Measurements from ENCODE around the gene SFMBT2. TPM values are rescaled to one million over a fixed set of nuclear protein-coding genes. Genes with fewer than 3 reads are reported as not detected.

The SFMBT2 gene
- polyA plus RNA-seq, 2 of the 4 experiments (the other 2 are of a cell fraction), result 9.6 to 10.2 TPM

GRCh38 chr10:7305053-7305452, 105.8 kb downstream of the SFMBT2 start (continued):
- no peak for TF ChIP-seq ZFP36 (IDR thresholded peaks at IDR 0.05; ENCODE audit: borderline replicate concordance, partially characterized antibody)
- TF ChIP-seq MYC (IDR thresholded peaks at IDR 0.05; ENCODE audit: borderline replicate concordance, low read length), result no peak
- no peak for TF ChIP-seq MAFK (IDR thresholded peaks at IDR 0.05; ENCODE audit: partially characterized antibody)
- no peak for TF ChIP-seq TP53 (CRISPR knock-in tag; IDR thresholded peaks at IDR 0.05)
- TF ChIP-seq E2F6 (IDR thresholded peaks at IDR 0.05; ENCODE audit: borderline replicate concordance, low read depth), result no peak
- no peak for TF ChIP-seq ESRRA (IDR thresholded peaks at IDR 0.05; ENCODE audit: borderline replicate concordance, low read length)
- TF ChIP-seq RAD21 (conservative IDR thresholded peaks at IDR 0.05 in 1 of 2, IDR thresholded peaks at IDR 0.05 in 1 of 2), result no peak

GRCh38 chr10:7304110-7304509, 106.7 kb downstream of the SFMBT2 start:
- TF ChIP-seq CBX2 (IDR thresholded peaks at IDR 0.05; ENCODE audit: borderline replicate concordance, low read depth) (no peak), ZNF302 (CRISPR knock-in tag; IDR thresholded peaks at IDR 0.05) (no peak), JUNB (IDR thresholded peaks at IDR 0.05) (no peak), RFX5 (IDR thresholded peaks at IDR 0.05) (no peak), TP53 (CRISPR knock-in tag; IDR thresholded peaks at IDR 0.05) (no peak), POLR2AphosphoS2 (conservative IDR thresholded peaks at IDR 0.05; ENCODE audit: low read length) (no peak), EHMT2 (IDR thresholded peaks at IDR 0.05; ENCODE audit: low read depth) (no peak), ELK1 (IDR thresholded peaks at IDR 0.05; ENCODE audit: low read depth, low read length) (no peak), MAFK (IDR thresholded peaks at IDR 0.05; ENCODE audit: partially characterized antibody) (no peak), CHD2 (IDR thresholded peaks at IDR 0.05; ENCODE audit: low read length, partially characterized antibody) (no peak), SREBF2 (IDR thresholded peaks at IDR 0.05) (no peak)
- TF ChIP-seq, protein P1, sequence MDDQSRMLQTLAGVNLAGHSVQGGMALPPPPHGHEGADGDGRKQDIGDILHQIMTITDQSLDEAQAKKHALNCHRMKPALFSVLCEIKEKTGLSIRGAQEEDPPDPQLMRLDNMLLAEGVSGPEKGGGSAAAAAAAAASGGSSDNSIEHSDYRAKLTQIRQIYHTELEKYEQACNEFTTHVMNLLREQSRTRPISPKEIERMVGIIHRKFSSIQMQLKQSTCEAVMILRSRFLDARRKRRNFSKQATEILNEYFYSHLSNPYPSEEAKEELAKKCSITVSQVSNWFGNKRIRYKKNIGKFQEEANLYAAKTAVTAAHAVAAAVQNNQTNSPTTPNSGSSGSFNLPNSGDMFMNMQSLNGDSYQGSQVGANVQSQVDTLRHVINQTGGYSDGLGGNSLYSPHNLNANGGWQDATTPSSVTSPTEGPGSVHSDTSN (IDR thresholded peaks at IDR 0.05), result no peak
- TF ChIP-seq, protein P2, sequence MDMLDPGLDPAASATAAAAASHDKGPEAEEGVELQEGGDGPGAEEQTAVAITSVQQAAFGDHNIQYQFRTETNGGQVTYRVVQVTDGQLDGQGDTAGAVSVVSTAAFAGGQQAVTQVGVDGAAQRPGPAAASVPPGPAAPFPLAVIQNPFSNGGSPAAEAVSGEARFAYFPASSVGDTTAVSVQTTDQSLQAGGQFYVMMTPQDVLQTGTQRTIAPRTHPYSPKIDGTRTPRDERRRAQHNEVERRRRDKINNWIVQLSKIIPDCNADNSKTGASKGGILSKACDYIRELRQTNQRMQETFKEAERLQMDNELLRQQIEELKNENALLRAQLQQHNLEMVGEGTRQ (IDR thresholded peaks at IDR 0.05), result no peak
- Histone ChIP-seq H3K4me3 (no peak overlapping the region), H3K4me2 (no peak overlapping the region), H3K9me3 (peaks cover 7% of the 10 kb centered on the region), H3K4me1 (peaks cover 35% of the 10 kb centered on the region), H3K27ac (peak overlapping the region in 1 of 2 experiments; percentile 70; a peak in 3 of 6 replicates)
- FAIRE-seq (no peak), ATAC-seq (no peak), DNase-seq (ENCODE audit: low read depth in 1 of 2, low spot score in 1 of 2) (no peak)
- CTCF ChIA-PET, result interaction anchor here (5.9 kb wide), 1 partner anchor 15 kb away, joined by 38 read pairs; no protein-coding TSS in a partner anchor
- 90% methylated on average over 4 of the region's 4 CpGs for WGBS (ENCODE audit: missing lambda C conversion rate)
- POLR2A ChIA-PET, result no interaction called here

- Histone ChIP-seq H3K4me2 (peak overlapping the region; percentile 89), H3K4me3 (no peak overlapping the region), H3K27ac (peak overlapping the region; percentile 70 to 84; a peak in 4 of 6 replicates), H3K4me1 (peaks cover 38% of the 10 kb centered on the region), H3K9me3 (no peaks in the 10 kb centered on the region; the same call in 2 of the 3 replicates)
- FAIRE-seq (no peak), DNase-seq (ENCODE audit: low read depth in 1 of 2, low spot score in 1 of 2) (no peak), ATAC-seq (no peak)
- WGBS (ENCODE audit: missing lambda C conversion rate), result 11% methylated on average over 2 of the region's 2 CpGs
- ChIA-PET CTCF (interaction anchor here (0.6 to 5.9 kb wide), 6 partner anchors 8 to 877 kb away, joined by 3 to 38 read pairs (median 8); no protein-coding TSS in a partner anchor), POLR2A (interaction anchor here (0.8 to 1.1 kb wide), 2 partner anchors 8 to 34 kb away, joined by 3 to 6 read pairs; no protein-coding TSS in a partner anchor)
- no peak for TF ChIP-seq CTCF (IDR thresholded peaks at IDR 0.05)
- no peak for TF ChIP-seq SMC3 (IDR thresholded peaks at IDR 0.05)
- TF ChIP-seq BHLHE40 (IDR thresholded peaks at IDR 0.05; ENCODE audit: low read depth, low read length), result no peak
- TF ChIP-seq, protein P2 (IDR thresholded peaks at IDR 0.05), result no peak
Observed at GRCh38 chr10:7302930-7303557, 107.8 kb downstream of the SFMBT2 start.
